GM19240 (cell line): ENCODE results near the gene ARHGEF6.
"Not testable (repeated sequence)": the region's sequence is repeated elsewhere in the genome, so short reads cannot be mapped to it uniquely, and the experiment has no call there.

ENCODE experiments used
- DNase-seq: peaks from one replicate; pipeline ENCODE4 v3.0.0; 2011; ENCODE audit warnings: low spot score; ENCODE audit not compliant: insufficient read length

Gene ARHGEF6

GRCh38 chrX:136780763-136781162, at the start of gene ARHGEF6:
Gene ARHGEF6 (minus strand): TSS chrX:136780932. CDS start chrX:136780882, 50 bp downstream.
- no peak for DNase-seq

- no peak for DNase-seq
Observed at GRCh38 chrX:136829413-136829812, 48.7 kb upstream of the ARHGEF6 start.

GRCh38 chrX:136828830-136829229, 48.1 kb upstream of the ARHGEF6 start:
- no peak for DNase-seq

GRCh38 chrX:136827026-136827425, 46.3 kb upstream of the ARHGEF6 start:
- no peak for DNase-seq

- no peak for DNase-seq
Observed at GRCh38 chrX:136825771-136826170, 45.0 kb upstream of the ARHGEF6 start.

- no peak for DNase-seq
Observed at GRCh38 chrX:136823175-136823574, 42.4 kb upstream of the ARHGEF6 start.

- no peak for DNase-seq
Observed at GRCh38 chrX:136822337-136823095, 41.8 kb upstream of the ARHGEF6 start.

- not testable (repeated sequence) for DNase-seq
Observed at GRCh38 chrX:136819756-136820155, 39.0 kb upstream of the ARHGEF6 start.

GRCh38 chrX:136819031-136819703, 38.4 kb upstream of the ARHGEF6 start:
- no peak for DNase-seq

- DNase-seq: no peak
Observed at GRCh38 chrX:136816975-136817374, 36.2 kb upstream of the ARHGEF6 start.

GRCh38 chrX:136814847-136815750, 34.4 kb upstream of the ARHGEF6 start:
- no peak for DNase-seq

- no peak for DNase-seq
Observed at GRCh38 chrX:136812286-136812685, 31.6 kb upstream of the ARHGEF6 start.

GRCh38 chrX:136810493-136810892, 29.8 kb upstream of the ARHGEF6 start:
- DNase-seq: no peak

GRCh38 chrX:136806891-136807410, 26.2 kb upstream of the ARHGEF6 start:
- no peak for DNase-seq

GRCh38 chrX:136802515-136802914, 21.8 kb upstream of the ARHGEF6 start:
- DNase-seq: no peak

- no peak for DNase-seq
Observed at GRCh38 chrX:136797787-136798186, 17.1 kb upstream of the ARHGEF6 start.

GRCh38 chrX:136795132-136795531, 14.4 kb upstream of the ARHGEF6 start:
- DNase-seq: not testable (repeated sequence)

GRCh38 chrX:136794660-136795059, 13.9 kb upstream of the ARHGEF6 start:
- not testable (repeated sequence) for DNase-seq

- no peak for DNase-seq
Observed at GRCh38 chrX:136794080-136794479, 13.3 kb upstream of the ARHGEF6 start.

GRCh38 chrX:136789856-136790255, 9.1 kb upstream of the ARHGEF6 start:
- no peak for DNase-seq

GRCh38 chrX:136784231-136784630, 3.5 kb upstream of the ARHGEF6 start:
- no peak for DNase-seq

GRCh38 chrX:136783159-136783558, 2.4 kb upstream of the ARHGEF6 start:
- no peak for DNase-seq
